Measurements from ENCODE around the gene SCO2.
"Not testable (repeated sequence)": the region's sequence is repeated elsewhere in the genome, so short reads cannot be mapped to it uniquely, and the experiment has no call there.

Gene SCO2

DNA sequence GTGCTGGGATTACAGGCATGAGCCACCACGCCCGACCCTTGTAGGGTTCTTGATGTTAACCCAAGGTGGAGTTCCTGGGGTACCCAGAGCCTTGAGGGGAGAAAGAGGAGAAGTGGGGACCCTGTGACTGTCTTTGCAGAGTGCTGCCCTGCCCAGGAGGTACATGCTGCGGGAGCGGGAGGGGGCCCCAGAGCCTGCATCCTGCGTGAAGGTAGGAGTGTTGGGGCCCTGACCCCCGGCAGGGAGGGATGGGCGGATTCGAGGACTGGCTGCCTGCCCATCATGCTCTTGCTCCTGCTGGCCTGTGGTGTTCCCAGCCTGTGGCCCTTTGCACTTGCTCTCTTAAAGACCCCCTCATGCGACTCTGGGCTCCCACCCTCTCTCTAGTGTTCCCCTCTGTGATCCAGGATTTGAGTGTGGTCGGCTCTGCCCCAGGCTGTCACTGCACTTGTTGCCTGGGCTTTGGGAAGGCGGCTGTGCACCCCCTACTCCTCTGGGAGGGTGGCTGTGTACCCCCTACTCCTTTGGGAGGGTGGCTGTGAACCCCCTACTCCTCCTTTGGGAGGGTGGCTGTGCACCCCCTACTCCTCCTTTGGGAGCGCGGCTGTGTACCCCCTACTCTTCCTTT is 4.5 kb downstream of the SCO2 start:
- Histone ChIP-seq H3K27me3 (ENCODE audit: insufficient read depth, low read length, poor library complexity) (no peaks in the 10 kb centered on the region), H3K36me3 (ENCODE audit: insufficient read depth, low read length) (peaks cover 78% of the 10 kb centered on the region), H3K9me3 (ENCODE audit: insufficient read depth, low read length, severe bottlenecking) (no peaks in the 10 kb centered on the region), H2AFZ (ENCODE audit: low read depth, low read length) (no peak overlapping the region), H3K27ac (ENCODE audit: low read length) (no peak overlapping the region), H3K79me2 (ENCODE audit: insufficient read depth, low read length) (peaks cover 60% of the 10 kb centered on the region), H3K4me1 (ENCODE audit: insufficient read depth, low read length) (peaks cover 25% of the 10 kb centered on the region), H3K9ac (ENCODE audit: low read depth, low read length) (no peak overlapping the region), H3K4me2 (ENCODE audit: insufficient read depth, low read length) (no peak overlapping the region), H3K4me3 (ENCODE audit: low read depth in 1 of 2, low read length in 2 of 2) (no peak overlapping the region), H4K20me1 (ENCODE audit: insufficient read depth, low read length) (peaks cover 66% of the 10 kb centered on the region)
- no peak for ATAC-seq (ENCODE audit: insufficient read depth, low read depth)
- TF ChIP-seq, protein P1, sequence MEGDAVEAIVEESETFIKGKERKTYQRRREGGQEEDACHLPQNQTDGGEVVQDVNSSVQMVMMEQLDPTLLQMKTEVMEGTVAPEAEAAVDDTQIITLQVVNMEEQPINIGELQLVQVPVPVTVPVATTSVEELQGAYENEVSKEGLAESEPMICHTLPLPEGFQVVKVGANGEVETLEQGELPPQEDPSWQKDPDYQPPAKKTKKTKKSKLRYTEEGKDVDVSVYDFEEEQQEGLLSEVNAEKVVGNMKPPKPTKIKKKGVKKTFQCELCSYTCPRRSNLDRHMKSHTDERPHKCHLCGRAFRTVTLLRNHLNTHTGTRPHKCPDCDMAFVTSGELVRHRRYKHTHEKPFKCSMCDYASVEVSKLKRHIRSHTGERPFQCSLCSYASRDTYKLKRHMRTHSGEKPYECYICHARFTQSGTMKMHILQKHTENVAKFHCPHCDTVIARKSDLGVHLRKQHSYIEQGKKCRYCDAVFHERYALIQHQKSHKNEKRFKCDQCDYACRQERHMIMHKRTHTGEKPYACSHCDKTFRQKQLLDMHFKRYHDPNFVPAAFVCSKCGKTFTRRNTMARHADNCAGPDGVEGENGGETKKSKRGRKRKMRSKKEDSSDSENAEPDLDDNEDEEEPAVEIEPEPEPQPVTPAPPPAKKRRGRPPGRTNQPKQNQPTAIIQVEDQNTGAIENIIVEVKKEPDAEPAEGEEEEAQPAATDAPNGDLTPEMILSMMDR (IDR thresholded peaks at IDR 0.05; ENCODE audit: borderline replicate concordance, extremely low read depth, low read length, poor library complexity, severe bottlenecking) = no peak
- no peak for TF ChIP-seq EZH2 (IDR thresholded peaks at IDR 0.05; ENCODE audit: borderline replicate concordance, low read depth, low read length, severe bottlenecking)
- DNase-seq = no peak

DNA sequence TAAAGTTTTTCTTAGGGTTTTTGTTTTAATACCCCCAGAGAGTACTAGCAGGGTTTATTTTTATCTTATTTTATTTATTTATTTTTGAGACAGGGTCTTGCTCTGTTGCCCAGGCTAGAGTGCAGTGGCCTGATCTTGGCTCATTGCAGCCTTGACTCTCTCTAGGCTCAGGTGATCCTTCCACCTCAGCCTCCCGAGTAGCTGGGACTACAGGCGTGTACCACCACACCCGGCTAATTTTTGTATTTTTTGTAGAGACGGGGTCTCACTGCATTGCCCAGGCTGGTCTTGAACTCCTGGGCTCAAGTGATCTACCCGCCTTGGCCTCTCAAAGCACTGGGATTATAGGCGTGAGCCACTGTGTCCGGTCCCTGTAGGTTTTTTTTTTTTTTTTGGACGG is 5.2 kb downstream of the SCO2 start:
- H2AFZ ChIP-seq (ENCODE audit: low read depth, low read length); ATAC-seq (ENCODE audit: insufficient read depth, low read depth); H3K9me3 ChIP-seq (ENCODE audit: insufficient read depth, low read length, severe bottlenecking); H3K27me3 ChIP-seq (ENCODE audit: insufficient read depth, low read length, poor library complexity); H3K4me3 ChIP-seq (ENCODE audit: low read depth in 1 of 2, low read length in 2 of 2); H3K4me2 ChIP-seq (ENCODE audit: insufficient read depth, low read length); H3K9ac ChIP-seq (ENCODE audit: low read depth, low read length); DNase-seq; H3K27ac ChIP-seq (ENCODE audit: low read length): not testable (repeated sequence)
- H3K36me3 ChIP-seq (ENCODE audit: insufficient read depth, low read length) = peaks cover 82% of the 10 kb centered on the region
- H3K4me1 ChIP-seq (ENCODE audit: insufficient read depth, low read length) = peaks cover 25% of the 10 kb centered on the region
- H4K20me1 ChIP-seq (ENCODE audit: insufficient read depth, low read length) = peaks cover 70% of the 10 kb centered on the region
- peaks cover 63% of the 10 kb centered on the region for H3K79me2 ChIP-seq (ENCODE audit: insufficient read depth, low read length)

DNA sequence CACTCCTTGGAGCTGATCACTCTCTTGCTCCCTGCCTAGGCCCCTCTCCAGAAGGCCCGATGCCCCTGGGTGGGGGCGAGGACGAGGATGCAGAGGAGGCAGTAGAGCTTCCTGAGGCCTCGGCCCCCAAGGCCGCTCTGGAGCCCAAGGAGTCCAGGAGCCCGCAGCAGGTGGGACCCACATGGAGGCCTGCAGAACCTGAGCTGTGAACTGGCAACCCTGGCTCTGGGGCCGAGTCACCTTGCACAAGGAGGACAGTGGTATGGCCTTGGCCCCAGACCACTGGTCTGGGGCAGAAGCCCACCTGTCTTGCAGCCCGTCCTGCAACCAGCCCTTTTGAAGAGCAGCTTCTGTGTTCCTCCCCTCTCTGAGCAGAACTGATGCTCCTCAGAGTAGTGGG is 6.2 kb downstream of the SCO2 start:
- Histone ChIP-seq H3K4me3 (ENCODE audit: low read depth in 1 of 2, low read length in 2 of 2) (no peak overlapping the region), H3K27ac (ENCODE audit: low read length) (no peak overlapping the region), H3K9ac (ENCODE audit: low read depth, low read length) (no peak overlapping the region), H3K9me3 (ENCODE audit: insufficient read depth, low read length, severe bottlenecking) (no peaks in the 10 kb centered on the region), H3K4me1 (ENCODE audit: insufficient read depth, low read length) (peaks cover 18% of the 10 kb centered on the region), H3K4me2 (ENCODE audit: insufficient read depth, low read length) (no peak overlapping the region), H3K36me3 (ENCODE audit: insufficient read depth, low read length) (peaks cover 88% of the 10 kb centered on the region), H2AFZ (ENCODE audit: low read depth, low read length) (no peak overlapping the region), H4K20me1 (ENCODE audit: insufficient read depth, low read length) (peaks cover 72% of the 10 kb centered on the region), H3K79me2 (ENCODE audit: insufficient read depth, low read length) (peaks cover 63% of the 10 kb centered on the region), H3K27me3 (ENCODE audit: insufficient read depth, low read length, poor library complexity) (no peaks in the 10 kb centered on the region)
- ATAC-seq (ENCODE audit: insufficient read depth, low read depth) (no peak), DNase-seq (no peak)
- TF ChIP-seq, protein P1 (IDR thresholded peaks at IDR 0.05; ENCODE audit: borderline replicate concordance, extremely low read depth, low read length, poor library complexity, severe bottlenecking) = no peak
- no peak for TF ChIP-seq EZH2 (IDR thresholded peaks at IDR 0.05; ENCODE audit: borderline replicate concordance, low read depth, low read length, severe bottlenecking)

DNA sequence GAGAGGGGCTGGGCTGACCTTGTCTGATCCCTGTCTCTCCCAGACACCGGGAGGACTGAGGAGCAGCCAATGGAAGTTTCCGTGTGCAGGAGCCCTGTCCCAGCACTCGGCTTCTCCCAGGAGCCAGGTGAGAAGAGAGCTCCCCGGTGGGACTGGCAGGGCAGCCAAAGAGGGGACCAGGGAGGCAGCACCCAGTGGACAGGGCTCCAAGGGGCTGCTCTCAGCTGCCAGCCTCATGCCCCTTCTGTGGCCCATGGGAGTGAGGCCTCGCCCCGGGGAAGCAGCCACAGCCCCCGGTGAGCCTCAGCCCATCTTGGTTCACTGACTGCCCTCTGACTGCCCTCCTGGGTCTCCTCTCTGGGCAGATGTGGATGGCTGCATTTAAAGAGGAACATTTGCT is 6.8 kb downstream of the SCO2 start:
- Histone ChIP-seq H3K4me1 (ENCODE audit: insufficient read depth, low read length) (peaks cover 15% of the 10 kb centered on the region), H3K27me3 (ENCODE audit: insufficient read depth, low read length, poor library complexity) (no peaks in the 10 kb centered on the region), H3K79me2 (ENCODE audit: insufficient read depth, low read length) (peaks cover 63% of the 10 kb centered on the region), H3K36me3 (ENCODE audit: insufficient read depth, low read length) (peaks cover 84% of the 10 kb centered on the region), H3K9me3 (ENCODE audit: insufficient read depth, low read length, severe bottlenecking) (no peaks in the 10 kb centered on the region), H2AFZ (ENCODE audit: low read depth, low read length) (no peak overlapping the region), H3K4me3 (ENCODE audit: low read depth in 1 of 2, low read length in 2 of 2) (no peak overlapping the region), H4K20me1 (ENCODE audit: insufficient read depth, low read length) (peaks cover 72% of the 10 kb centered on the region), H3K4me2 (ENCODE audit: insufficient read depth, low read length) (no peak overlapping the region), H3K27ac (ENCODE audit: low read length) (no peak overlapping the region), H3K9ac (ENCODE audit: low read depth, low read length) (no peak overlapping the region)
- TF ChIP-seq, protein P1 (IDR thresholded peaks at IDR 0.05; ENCODE audit: borderline replicate concordance, extremely low read depth, low read length, poor library complexity, severe bottlenecking) = no peak
- no peak for TF ChIP-seq EZH2 (IDR thresholded peaks at IDR 0.05; ENCODE audit: borderline replicate concordance, low read depth, low read length, severe bottlenecking)
- ATAC-seq (ENCODE audit: insufficient read depth, low read depth) (no peak), DNase-seq (no peak)

Measured in DND-41 (cell line).